ENCODE data around the gene ZNF709. TPM values are rescaled to one million over a fixed set of nuclear protein-coding genes. Genes with fewer than 3 reads are reported as not detected.
"Not testable (repeated sequence)": the region's sequence is repeated elsewhere in the genome, so short reads cannot be mapped to it uniquely, and the experiment has no call there.

Gene ZNF709
- total and polyA plus RNA-seq, 9 donors, result 2.5 to 9.7 (median 7.4) TPM

- DNase-seq, result peak in 4 of 5 donors; percentile 10 to 72 (median 30)
- Histone ChIP-seq H3K9me3 (no peaks in the 10 kb centered on the region), H3K4me1 (ENCODE audit: insufficient read depth) (no peaks in the 10 kb centered on the region), H3K36me3 (no peaks in the 10 kb centered on the region), H3K27ac (no peak overlapping the region), H3K4me3 (no peak overlapping the region), H3K27me3 (no peaks in the 10 kb centered on the region)
- intact Hi-C loops (cut with DNase I), result no loop called here
- TF ChIP-seq CTCF (IDR thresholded peaks at IDR 0.05), result no peak
- WGBS, 3 donors, result 5 to 11% (median 9%) methylated on average over 29 to 35 of the region's 35 CpGs
These were observed 29.0 kb upstream of the ZNF709 start for GRCh38 chr19:12513531-12514061.

- H3K4me1 ChIP-seq (ENCODE audit: insufficient read depth), result peaks cover 1% of the 10 kb centered on the region
- no peak overlapping the region for H3K4me3 ChIP-seq
- intact Hi-C loops (cut with DNase I), result no loop called here
- no peaks in the 10 kb centered on the region for H3K27me3 ChIP-seq
- H3K9me3 ChIP-seq, result no peaks in the 10 kb centered on the region
- DNase-seq, result no peak
- H3K27ac ChIP-seq, result no peak overlapping the region
- TF ChIP-seq POLR2A (IDR thresholded peaks at IDR 0.05), result no peak
- no peaks in the 10 kb centered on the region for H3K36me3 ChIP-seq
- 67 to 80% (median 68%) methylated on average over 4 of the region's 4 CpGs for WGBS, 3 donors
These were observed 12.4 kb upstream of the ZNF709 start for GRCh38 chr19:12497032-12497431.

- 80 to 86% (median 83%) methylated on average over 6 of the region's 6 CpGs for WGBS, 3 donors
- H3K9me3 ChIP-seq, result no peaks in the 10 kb centered on the region
- no peak overlapping the region for H3K27ac ChIP-seq
- no peak overlapping the region for H3K4me3 ChIP-seq
- no peaks in the 10 kb centered on the region for H3K36me3 ChIP-seq
- H3K4me1 ChIP-seq (ENCODE audit: insufficient read depth), result peaks cover 1% of the 10 kb centered on the region
- intact Hi-C loops (cut with DNase I), result no loop called here
- DNase-seq, result no peak
- TF ChIP-seq CTCF (IDR thresholded peaks at IDR 0.05) (no peak), POLR2A (IDR thresholded peaks at IDR 0.05) (no peak), EP300 (IDR thresholded peaks at IDR 0.05) (no peak)
- H3K27me3 ChIP-seq, result no peaks in the 10 kb centered on the region
These were observed 11.9 kb upstream of the ZNF709 start for GRCh38 chr19:12496480-12496879.

- no peaks in the 10 kb centered on the region for H3K27me3 ChIP-seq
- DNase-seq, result peak; percentile 84 to 94 (median 88)
- peaks cover 1% of the 10 kb centered on the region for H3K4me1 ChIP-seq (ENCODE audit: insufficient read depth)
- H3K27ac ChIP-seq, result peak overlapping the region; percentile 40 to 57
- 0 to 2% (median 0%) methylated on average over 45 to 51 of the region's 51 CpGs for WGBS, 3 donors
- TF ChIP-seq POLR2A (IDR thresholded peaks at IDR 0.05) (peak; percentile 52), CTCF (IDR thresholded peaks at IDR 0.05) (peak in 2 of 3 donors; percentile 42 to 47), EP300 (IDR thresholded peaks at IDR 0.05) (no peak)
- H3K4me3 ChIP-seq, result peak overlapping the region; percentile 33
- no peaks in the 10 kb centered on the region for H3K36me3 ChIP-seq
- no peaks in the 10 kb centered on the region for H3K9me3 ChIP-seq
- intact Hi-C loops (cut with DNase I), result no loop called here
These were observed 10.6 kb upstream of the ZNF709 start for GRCh38 chr19:12495002-12495802.

- H3K9me3 ChIP-seq, result no peaks in the 10 kb centered on the region
- H3K4me1 ChIP-seq (ENCODE audit: insufficient read depth), result peaks cover 1% of the 10 kb centered on the region
- H3K4me3 ChIP-seq, result no peak overlapping the region
- TF ChIP-seq POLR2A (IDR thresholded peaks at IDR 0.05), result no peak
- 88 to 96% (median 95%) methylated on average over 3 of the region's 3 CpGs for WGBS, 3 donors
- no peak for DNase-seq
- intact Hi-C loops (cut with DNase I), result no loop called here
- H3K27ac ChIP-seq, result no peak overlapping the region
- no peaks in the 10 kb centered on the region for H3K27me3 ChIP-seq
- no peaks in the 10 kb centered on the region for H3K36me3 ChIP-seq
These were observed 9.7 kb upstream of the ZNF709 start for GRCh38 chr19:12494260-12494860.

GRCh38 chr19:12486265-12486783, 1.7 kb upstream of the ZNF709 start:
- WGBS, 3 donors, result 74 to 80% (median 75%) methylated on average over 1 of the region's 1 CpG
- H3K27me3 ChIP-seq; H3K36me3 ChIP-seq; H3K27ac ChIP-seq; DNase-seq; H3K4me1 ChIP-seq (ENCODE audit: insufficient read depth); H3K4me3 ChIP-seq; H3K9me3 ChIP-seq; intact Hi-C loops (cut with DNase I): not testable (repeated sequence)

Data from ovary (tissue), 9 donors.